ENCODE measurements around the gene CMSS1.

CMSS1 gene

DNA sequence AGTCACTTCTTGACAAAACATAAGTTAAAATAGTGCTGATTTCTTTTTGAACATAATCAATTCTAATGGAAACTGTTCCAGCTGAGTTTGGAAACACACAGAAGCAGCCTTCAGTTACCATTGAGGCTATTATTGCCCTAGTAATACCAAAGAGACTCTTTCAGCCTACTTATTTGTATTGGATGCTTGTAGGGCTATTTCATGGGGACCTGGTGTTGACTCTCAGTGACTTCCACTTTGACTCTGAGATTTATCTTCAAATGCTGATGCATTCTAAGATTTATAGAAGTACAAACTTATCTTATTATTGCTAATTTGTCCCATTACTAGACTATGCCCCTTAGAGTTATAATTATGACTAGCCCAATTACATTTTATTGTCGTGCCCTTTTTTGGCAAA is 67.4 kb downstream of the CMSS1 start:
- Histone ChIP-seq H3K27ac (ENCODE audit: low read length) (no peak overlapping the region), H3K9me3 (replicated peaks; ENCODE audit: insufficient read depth, low read length) (no peaks in the 10 kb centered on the region), H3K36me3 (replicated peaks; ENCODE audit: insufficient read depth, low read length) (no peaks in the 10 kb centered on the region), H3K27me3 (replicated peaks; ENCODE audit: insufficient read depth, low read length) (no peaks in the 10 kb centered on the region), H3K9me2 (replicated peaks; ENCODE audit: insufficient read depth, low read length) (no peaks in the 10 kb centered on the region), H3K4me1 (ENCODE audit: low read length) (no peaks in the 10 kb centered on the region), H3K79me2 (ENCODE audit: low read length) (no peaks in the 10 kb centered on the region), H4K20me1 (ENCODE audit: insufficient read depth, low read length) (no peaks in the 10 kb centered on the region), H3K4me3 (ENCODE audit: low read length) (no peak overlapping the region), H3K9ac (ENCODE audit: low read length) (no peak overlapping the region), H2AFZ (ENCODE audit: low read length) (no peak overlapping the region), H3K4me2 (ENCODE audit: low read depth, low read length) (no peak overlapping the region), H3F3A (ENCODE audit: insufficient read depth, low read length) (no peaks in the 10 kb centered on the region)
- TF ChIP-seq, protein P1, sequence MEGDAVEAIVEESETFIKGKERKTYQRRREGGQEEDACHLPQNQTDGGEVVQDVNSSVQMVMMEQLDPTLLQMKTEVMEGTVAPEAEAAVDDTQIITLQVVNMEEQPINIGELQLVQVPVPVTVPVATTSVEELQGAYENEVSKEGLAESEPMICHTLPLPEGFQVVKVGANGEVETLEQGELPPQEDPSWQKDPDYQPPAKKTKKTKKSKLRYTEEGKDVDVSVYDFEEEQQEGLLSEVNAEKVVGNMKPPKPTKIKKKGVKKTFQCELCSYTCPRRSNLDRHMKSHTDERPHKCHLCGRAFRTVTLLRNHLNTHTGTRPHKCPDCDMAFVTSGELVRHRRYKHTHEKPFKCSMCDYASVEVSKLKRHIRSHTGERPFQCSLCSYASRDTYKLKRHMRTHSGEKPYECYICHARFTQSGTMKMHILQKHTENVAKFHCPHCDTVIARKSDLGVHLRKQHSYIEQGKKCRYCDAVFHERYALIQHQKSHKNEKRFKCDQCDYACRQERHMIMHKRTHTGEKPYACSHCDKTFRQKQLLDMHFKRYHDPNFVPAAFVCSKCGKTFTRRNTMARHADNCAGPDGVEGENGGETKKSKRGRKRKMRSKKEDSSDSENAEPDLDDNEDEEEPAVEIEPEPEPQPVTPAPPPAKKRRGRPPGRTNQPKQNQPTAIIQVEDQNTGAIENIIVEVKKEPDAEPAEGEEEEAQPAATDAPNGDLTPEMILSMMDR (IDR thresholded peaks at IDR 0.05; ENCODE audit: low read length): no peak
- TF ChIP-seq EZH2phosphoT487 (IDR thresholded peaks at IDR 0.05; ENCODE audit: low read length) (no peak), EZH2 (optimal IDR thresholded peaks at IDR 0.05; ENCODE audit: low read depth, low read length) (no peak)
- DNase-seq: no peak

DNA sequence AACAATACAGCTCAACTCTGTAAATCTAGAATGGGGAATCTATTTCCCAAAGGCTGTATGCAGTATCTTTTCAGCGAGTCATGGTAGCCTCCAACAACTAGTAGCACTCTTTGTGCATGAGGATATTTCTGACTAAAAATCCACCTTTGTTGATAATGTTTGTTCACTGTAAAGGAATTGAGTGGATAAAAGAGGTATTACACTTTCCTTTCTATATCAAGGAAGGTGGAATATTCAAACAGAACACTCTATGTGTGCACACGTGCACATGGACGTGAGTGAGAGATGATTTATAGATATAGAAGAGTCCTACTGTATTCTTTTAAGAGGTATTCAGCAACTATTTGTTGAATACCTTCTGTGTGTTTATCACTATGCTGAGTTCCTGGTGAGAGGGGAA is 68.2 kb downstream of the CMSS1 start:
- Histone ChIP-seq H3K36me3 (replicated peaks; ENCODE audit: insufficient read depth, low read length) (no peaks in the 10 kb centered on the region), H3K9me2 (replicated peaks; ENCODE audit: insufficient read depth, low read length) (no peaks in the 10 kb centered on the region), H4K20me1 (ENCODE audit: insufficient read depth, low read length) (no peaks in the 10 kb centered on the region), H3K4me2 (ENCODE audit: low read depth, low read length) (no peak overlapping the region), H3K79me2 (ENCODE audit: low read length) (no peaks in the 10 kb centered on the region), H3K27ac (ENCODE audit: low read length) (no peak overlapping the region), H3K27me3 (replicated peaks; ENCODE audit: insufficient read depth, low read length) (no peaks in the 10 kb centered on the region), H3K4me1 (ENCODE audit: low read length) (no peaks in the 10 kb centered on the region), H2AFZ (ENCODE audit: low read length) (no peak overlapping the region), H3K9me3 (replicated peaks; ENCODE audit: insufficient read depth, low read length) (no peaks in the 10 kb centered on the region), H3K9ac (ENCODE audit: low read length) (no peak overlapping the region), H3F3A (ENCODE audit: insufficient read depth, low read length) (no peaks in the 10 kb centered on the region), H3K4me3 (ENCODE audit: low read length) (no peak overlapping the region)
- no peak for TF ChIP-seq EZH2phosphoT487 (IDR thresholded peaks at IDR 0.05; ENCODE audit: low read length)
- TF ChIP-seq EZH2 (optimal IDR thresholded peaks at IDR 0.05; ENCODE audit: low read depth, low read length): no peak
- TF ChIP-seq, protein P1 (IDR thresholded peaks at IDR 0.05; ENCODE audit: low read length): no peak
- DNase-seq: no peak

DNA sequence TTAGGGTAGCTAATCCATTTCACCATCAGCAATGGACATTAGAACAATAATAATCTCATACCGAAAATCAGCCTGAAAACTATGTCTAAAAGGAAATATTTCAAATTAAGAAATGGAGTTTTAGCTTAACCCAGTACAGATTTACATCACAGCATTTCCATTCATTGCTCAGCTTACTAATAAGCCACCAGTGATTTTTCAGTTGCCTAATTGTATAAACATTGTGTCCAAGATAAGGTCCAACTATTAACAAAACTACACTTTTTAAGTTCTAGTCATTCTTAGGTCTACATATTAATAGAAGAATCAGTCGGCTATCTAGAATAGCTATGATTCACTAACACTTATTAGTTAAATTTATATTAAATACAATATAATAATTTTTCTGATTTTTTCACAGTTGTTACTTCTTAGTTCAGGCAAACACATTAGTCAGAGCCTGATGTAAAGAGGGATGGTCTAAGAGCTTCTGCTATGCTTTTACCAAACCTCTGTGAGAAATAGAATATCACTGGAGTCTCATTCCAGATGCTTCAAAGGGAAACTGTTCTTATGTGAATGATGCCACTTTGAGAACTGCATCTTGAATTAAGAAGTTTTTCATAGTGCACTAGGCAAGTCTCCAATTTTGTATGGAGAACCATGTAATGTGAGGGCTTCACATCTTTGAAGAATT is 74.1 kb downstream of the CMSS1 start:
- Histone ChIP-seq H2AFZ (ENCODE audit: low read length) (no peak overlapping the region), H3K79me2 (ENCODE audit: low read length) (no peaks in the 10 kb centered on the region), H3K27ac (ENCODE audit: low read length) (no peak overlapping the region), H3F3A (ENCODE audit: insufficient read depth, low read length) (no peaks in the 10 kb centered on the region), H3K9me3 (replicated peaks; ENCODE audit: insufficient read depth, low read length) (no peaks in the 10 kb centered on the region), H3K27me3 (replicated peaks; ENCODE audit: insufficient read depth, low read length) (no peaks in the 10 kb centered on the region), H3K9ac (ENCODE audit: low read length) (no peak overlapping the region), H3K4me1 (ENCODE audit: low read length) (no peaks in the 10 kb centered on the region), H4K20me1 (ENCODE audit: insufficient read depth, low read length) (no peaks in the 10 kb centered on the region), H3K4me3 (ENCODE audit: low read length) (no peak overlapping the region), H3K9me2 (replicated peaks; ENCODE audit: insufficient read depth, low read length) (no peaks in the 10 kb centered on the region), H3K4me2 (ENCODE audit: low read depth, low read length) (no peak overlapping the region), H3K36me3 (replicated peaks; ENCODE audit: insufficient read depth, low read length) (no peaks in the 10 kb centered on the region)
- TF ChIP-seq EZH2phosphoT487 (IDR thresholded peaks at IDR 0.05; ENCODE audit: low read length) (no peak), EZH2 (optimal IDR thresholded peaks at IDR 0.05; ENCODE audit: low read depth, low read length) (no peak)
- TF ChIP-seq, protein P1 (IDR thresholded peaks at IDR 0.05; ENCODE audit: low read length): no peak
- DNase-seq: no peak

All from MM.1S (cell line).